Astrocyte of the spinal cord (primary cell): Measurements from ENCODE around the gene APOC1.

ENCODE experiments used
- DNase-seq: peaks from one replicate; pipeline ENCODE4 v3.0.0; 2011; ENCODE audit warnings: low read depth, low spot score
- H3K4me3 ChIP-seq: 2 replicates; pipeline ENCODE4 v1.5.1; 2011; ENCODE audit warnings: low read depth, mild to moderate bottlenecking, low read length, moderate library complexity
- in situ Hi-C: cut with HindIII; loops from 2 replicates; pipeline ENCODE4 v1.10.0; 2017; ENCODE audit warnings: low sequenced_read_pairs
- TF ChIP-seq, protein P1 (sequence below): IDR thresholded peaks from 2 replicates; pipeline ENCODE4 v1.5.1; 2012; ENCODE audit warnings: low read depth, mild to moderate bottlenecking, low read length, inconsistent platforms

Gene APOC1

GRCh38 chr19:44891016-44891882 lies 23.2 kb upstream of the APOC1 start, which contains the start of gene TOMM40:
TOMM40 (plus strand) TSS chr19:44891254; CDS start chr19:44891416, 162 bp downstream.
- no peak for DNase-seq
- H3K4me3 ChIP-seq: peak within 1 kb of the TSS; percentile 80
- in situ Hi-C loops: no loop called here
- TF ChIP-seq, protein P1, sequence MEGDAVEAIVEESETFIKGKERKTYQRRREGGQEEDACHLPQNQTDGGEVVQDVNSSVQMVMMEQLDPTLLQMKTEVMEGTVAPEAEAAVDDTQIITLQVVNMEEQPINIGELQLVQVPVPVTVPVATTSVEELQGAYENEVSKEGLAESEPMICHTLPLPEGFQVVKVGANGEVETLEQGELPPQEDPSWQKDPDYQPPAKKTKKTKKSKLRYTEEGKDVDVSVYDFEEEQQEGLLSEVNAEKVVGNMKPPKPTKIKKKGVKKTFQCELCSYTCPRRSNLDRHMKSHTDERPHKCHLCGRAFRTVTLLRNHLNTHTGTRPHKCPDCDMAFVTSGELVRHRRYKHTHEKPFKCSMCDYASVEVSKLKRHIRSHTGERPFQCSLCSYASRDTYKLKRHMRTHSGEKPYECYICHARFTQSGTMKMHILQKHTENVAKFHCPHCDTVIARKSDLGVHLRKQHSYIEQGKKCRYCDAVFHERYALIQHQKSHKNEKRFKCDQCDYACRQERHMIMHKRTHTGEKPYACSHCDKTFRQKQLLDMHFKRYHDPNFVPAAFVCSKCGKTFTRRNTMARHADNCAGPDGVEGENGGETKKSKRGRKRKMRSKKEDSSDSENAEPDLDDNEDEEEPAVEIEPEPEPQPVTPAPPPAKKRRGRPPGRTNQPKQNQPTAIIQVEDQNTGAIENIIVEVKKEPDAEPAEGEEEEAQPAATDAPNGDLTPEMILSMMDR: no peak

DNA sequence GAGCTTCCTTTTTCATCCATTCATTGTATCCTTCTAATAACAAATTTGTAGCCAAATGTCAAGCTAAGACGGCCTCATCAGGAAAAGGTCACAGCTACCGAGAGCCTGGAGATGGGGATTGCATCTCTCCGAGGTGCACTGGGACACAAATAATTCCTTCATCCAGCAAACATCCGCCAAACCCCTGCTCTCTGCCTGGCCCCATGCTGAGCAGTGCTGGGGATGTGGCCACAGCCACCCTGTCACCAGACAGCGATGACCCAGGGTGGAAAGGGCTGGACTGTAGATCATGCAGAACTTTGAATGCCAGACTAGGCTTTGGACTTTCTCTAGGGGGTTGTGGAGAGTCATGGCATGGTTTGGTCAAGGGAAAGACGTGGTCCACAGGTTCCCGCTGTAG lies 21.5 kb upstream of the APOC1 start:
- no peak overlapping the region for H3K4me3 ChIP-seq
- in situ Hi-C loops: no loop called here
- no peak for DNase-seq
- TF ChIP-seq, protein P1: no peak

GRCh38 chr19:44893332-44894051 lies 20.9 kb upstream of the APOC1 start:
- no peak overlapping the region for H3K4me3 ChIP-seq
- DNase-seq: no peak
- TF ChIP-seq, protein P1: no peak
- in situ Hi-C loops: no loop called here

GRCh38 chr19:44894052-44894400 lies 20.4 kb upstream of the APOC1 start:
- TF ChIP-seq, protein P1: no peak
- DNase-seq: no peak
- no peak overlapping the region for H3K4me3 ChIP-seq
- in situ Hi-C loops: no loop called here

DNA sequence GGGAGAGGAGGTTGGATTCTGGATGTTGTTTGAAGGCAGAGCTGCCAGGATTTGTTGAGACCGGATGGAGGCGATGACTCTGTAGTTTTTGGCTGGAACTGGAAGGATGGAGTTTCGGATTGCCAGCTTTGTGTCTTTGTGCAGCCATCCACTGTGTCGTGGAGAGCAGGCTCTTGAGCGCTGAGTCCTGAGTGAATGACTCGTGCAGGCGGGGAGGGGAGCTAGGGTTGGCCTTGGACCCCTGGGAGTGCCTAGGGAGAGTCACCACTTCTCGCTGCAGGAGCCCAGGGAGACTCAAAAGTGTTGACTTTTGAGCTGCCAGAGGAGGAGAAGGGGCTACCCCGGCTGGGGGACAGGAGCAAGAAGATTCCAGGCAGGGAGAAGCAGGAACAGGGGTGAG lies 19.5 kb upstream of the APOC1 start:
- no peak for DNase-seq
- H3K4me3 ChIP-seq: no peak overlapping the region
- TF ChIP-seq, protein P1: no peak
- in situ Hi-C loops: no loop called here

DNA sequence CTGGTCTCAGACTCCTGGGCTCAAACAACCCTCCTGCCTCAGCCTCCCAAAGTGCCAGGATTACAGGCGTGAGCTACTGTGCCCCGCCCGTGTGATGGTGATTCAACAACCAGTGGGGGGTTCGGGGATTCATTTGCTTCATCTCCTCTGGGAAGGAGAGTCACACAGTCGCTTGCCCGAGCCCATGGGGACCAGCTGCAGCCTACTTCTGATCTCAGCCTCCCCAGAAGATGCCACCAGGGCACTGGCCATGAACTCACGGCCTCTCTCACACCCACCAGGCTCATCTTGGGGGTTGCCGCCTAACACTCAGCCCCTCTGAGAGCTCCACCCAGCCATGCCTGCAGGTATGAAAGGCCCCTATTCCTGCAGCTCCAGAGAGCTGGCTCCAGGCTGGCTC lies 16.6 kb upstream of the APOC1 start:
- DNase-seq: no peak
- TF ChIP-seq, protein P1: no peak
- in situ Hi-C loops: no loop called here
- no peak overlapping the region for H3K4me3 ChIP-seq
